Endothelial cell of umbilical vein (primary cell): ENCODE measurements around the gene SLC38A2. TPM values are rescaled to one million over a fixed set of nuclear protein-coding genes. Genes with fewer than 3 reads are reported as not detected.

Source experiments
- BruUV-seq: library from RNA; stranded (reverse); fragments of 400-500 nt; replicated peaks from 2 replicates; lab custom pipeline; 2021; lab: Mats Ljungman, UMichigan
- CTCF ChIA-PET: fragments of 300-600, 350-600 bp; sonication (Branson Sonifier 250); formaldehyde crosslinking; loops from one replicate; lab custom pipeline; 2021; ENCODE audit warnings: antibody characterized with exemption, inconsistent platforms; lab: Charles Lee
- POLR2A ChIA-PET: fragments of 300-600, 350-600 bp; sonication (Branson Sonifier 250); formaldehyde crosslinking; loops from one replicate; lab custom pipeline; 2021; ENCODE audit warnings: antibody characterized with exemption, inconsistent platforms; lab: Charles Lee
- DNase-seq: peaks from one replicate; pipeline ENCODE4 v3.0.0-alpha.2; 2011; ENCODE audit warnings: low read depth, low spot score
- FAIRE-seq: peaks from 2 replicates; lab custom pipeline; 2011; peaks lifted over from hg19 to GRCh38; lab: Jason Lieb, UNC
- H2AFZ ChIP-seq: 2 replicates; pipeline ENCODE4 v1.6.0; 2012; ENCODE audit warnings: low read depth, low read length, control low read depth, inconsistent platforms
- H3K27ac ChIP-seq: 2 replicates; pipeline ENCODE4 v1.5.1; 2011; ENCODE audit warnings: low read depth, mild to moderate bottlenecking, control low read depth, low read length, moderate library complexity; ENCODE audit not compliant: insufficient read depth
- H3K27me3 ChIP-seq, 2 experiments: 2 replicates each; pipeline versions ENCODE4 v1.6.0 to v1.6.1; 2011; ENCODE audit warnings: low read length in 2 of 2, mixed read lengths in 1 of 2; ENCODE audit not compliant: control insufficient read depth in 2 of 2, insufficient read depth in 2 of 2
- H3K36me3 ChIP-seq, 2 experiments: 2 replicates in 1 of 2; 3 replicates in 1 of 2; pipeline ENCODE4 v1.5.1; 2011; ENCODE audit warnings: low read length in 2 of 2, mild to moderate bottlenecking in 1 of 2, moderate library complexity in 1 of 2; ENCODE audit not compliant: control insufficient read depth in 2 of 2, insufficient read depth in 2 of 2; ENCODE audit errors: extremely low read depth in 1 of 2
- H3K4me1 ChIP-seq: 3 replicates; pipeline ENCODE4 v1.5.1; 2011; ENCODE audit warnings: mild to moderate bottlenecking, low read length; ENCODE audit not compliant: control insufficient read depth, insufficient read depth; ENCODE audit errors: extremely low read depth
- H3K4me2 ChIP-seq: 2 replicates; pipeline ENCODE4 v1.6.1; 2011; ENCODE audit warnings: low read length, control low read depth, mixed read lengths; ENCODE audit not compliant: insufficient read depth
- H3K4me3 ChIP-seq, 3 experiments: fragments of 200-600 bp in 1 of 3; sonication (generic), shearing (Covaris generic) in 1 of 3; replicated peaks in 1 of 3; 2 replicates each; pipeline ENCODE4 v1.5.1; 2011 to 2016; ENCODE audit warnings: control low read depth in 3 of 3, low read length in 3 of 3, mild to moderate bottlenecking in 2 of 3, inconsistent platforms in 1 of 3, low read depth in 1 of 3, moderate library complexity in 1 of 3; ENCODE audit not compliant: insufficient read depth in 1 of 3
- H3K79me2 ChIP-seq: 2 replicates; pipeline ENCODE4 v1.6.0; 2012; ENCODE audit warnings: low read length, inconsistent platforms; ENCODE audit not compliant: control insufficient read depth, insufficient read depth
- H3K9ac ChIP-seq: replicated peaks from 2 replicates; pipeline ENCODE3; 2011; ENCODE audit warnings: low read length, control low read depth; ENCODE audit not compliant: insufficient read depth; ENCODE audit errors: extremely low read depth
- H3K9me1 ChIP-seq: replicated peaks from 3 replicates; pipeline ENCODE4 v1.6.0; 2011; ENCODE audit warnings: mild to moderate bottlenecking, low read length; ENCODE audit not compliant: control insufficient read depth, insufficient read depth; ENCODE audit errors: extremely low read depth
- H3K9me3 ChIP-seq: replicated peaks from 2 replicates; pipeline ENCODE4 v1.5.1; 2012; ENCODE audit warnings: low read length, inconsistent platforms; ENCODE audit not compliant: control insufficient read depth, insufficient read depth
- H4K20me1 ChIP-seq: replicated peaks from 2 replicates; pipeline ENCODE3; 2011; ENCODE audit warnings: mild to moderate bottlenecking, low read length; ENCODE audit not compliant: control insufficient read depth, insufficient read depth; ENCODE audit errors: extremely low read depth
- CTCF ChIP-seq, 2 donors: IDR thresholded peaks; 1 replicate in 1 of 2; 2 replicates in 1 of 2; pipeline ENCODE4 v1.5.1; 2011; ENCODE audit warnings: low read length in 2 of 2, mild to moderate bottlenecking in 2 of 2, moderate library complexity in 2 of 2, control low read depth in 1 of 2, inconsistent platforms in 1 of 2, low read depth in 1 of 2; ENCODE audit not compliant: insufficient read depth in 1 of 2; ENCODE audit errors: extremely low read depth in 1 of 2
- GATA2 ChIP-seq: IDR thresholded peaks from 2 replicates; pipeline ENCODE4 v1.7.0; 2011; ENCODE audit warnings: low read depth, mild to moderate bottlenecking, moderate library complexity, mixed read lengths, low read length; ENCODE audit not compliant: insufficient read length, insufficient read depth
- JUN ChIP-seq: IDR thresholded peaks from 2 replicates; pipeline ENCODE4 v1.6.1; 2011; ENCODE audit warnings: borderline replicate concordance, low read depth; ENCODE audit not compliant: insufficient read length, insufficient read depth
- MYC ChIP-seq: IDR thresholded peaks from one replicate; pipeline ENCODE4 v1.6.1; 2011; ENCODE audit warnings: mild to moderate bottlenecking, low read depth, low read length
- dilution Hi-C: fragments of 300-500 bp; cut with MboI; formaldehyde crosslinking; loops from one replicate; pipeline ENCODE4 v1.15.0; 2019; ENCODE audit warnings: low sequenced_read_pairs; ENCODE audit not compliant: extremely low pct_ligation_motif_present
- intact Hi-C: fragments of 100-400 bp; cut with micrococcal nuclease; formaldehyde crosslinking; loops from one replicate; pipeline ENCODE4 v1.10.0; 2022
- polyA plus RNA-seq, 4 experiments: library from polyadenylated mRNA; depleted of rRNA in 3 of 4; stranded (reverse) in 3 of 4; unstranded in 1 of 4; fragments of >200 nt; gene quantifications; 2 replicates each; pipeline versions ENCODE4 v1.2.1 to v1.2.3, GENCODE V29; 2011 to 2012; ENCODE audit warnings: missing spikeins in 1 of 4
- total RNA-seq: library from RNA; stranded (reverse); gene quantifications from 2 replicates; pipeline ENCODE4 v1.2.3, GENCODE V29; 2021

Gene SLC38A2
- total and polyA plus RNA-seq, 2 donors (not counting 3 experiments of a cell fraction or from before 2014, with no cell fraction given): 267 to 427 TPM

DNA sequence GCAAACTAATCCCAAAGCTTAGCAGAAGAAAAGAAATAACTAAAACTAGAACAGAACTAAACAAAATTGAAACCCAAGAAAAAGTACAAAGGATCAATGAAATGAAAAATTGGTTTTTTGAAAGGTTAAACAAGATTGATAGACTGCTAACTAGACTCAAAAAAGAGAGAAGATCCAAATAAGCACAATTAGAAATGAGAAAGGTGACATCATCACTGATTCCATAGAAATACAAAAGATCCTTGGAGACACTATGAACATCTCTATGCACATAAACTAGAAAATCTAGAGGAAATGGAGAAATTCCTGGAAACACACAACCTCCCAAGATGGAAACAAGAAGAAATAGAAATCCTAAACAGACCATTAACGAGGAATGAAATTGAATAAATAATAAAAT, 47.1 kb upstream of the SLC38A2 start:
- FAIRE-seq: no peak

More for the DNA sequence above, 47.1 kb upstream of the SLC38A2 start:
- no peak for DNase-seq
- Histone ChIP-seq H3K36me3 (no peaks in the 10 kb centered on the region), H3K4me2 (no peak overlapping the region), H3K79me2 (no peaks in the 10 kb centered on the region), H3K4me1 (no peaks in the 10 kb centered on the region), H3K9ac (no peak overlapping the region), H2AFZ (no peak overlapping the region), H3K27ac (no peak overlapping the region), H3K9me1 (no peaks in the 10 kb centered on the region), H3K9me3 (no peaks in the 10 kb centered on the region), H3K27me3 (no peaks in the 10 kb centered on the region), H3K4me3 (no peak overlapping the region), H4K20me1 (no peaks in the 10 kb centered on the region)
- POLR2A ChIA-PET: no interaction called here
- TF ChIP-seq GATA2 (no peak), CTCF (IDR thresholded peaks at IDR 0.05; ENCODE audit: extremely low read depth in 1 of 2, insufficient read depth in 1 of 2, low read depth in 1 of 2, low read length in 2 of 2) (no peak), JUN (no peak), MYC (no peak)
- intact Hi-C loops (no loop called here), dilution Hi-C loops (no loop called here)
- CTCF ChIA-PET: interaction anchor here (1.1 kb wide), 1 partner anchor 242 kb away, joined by 4 read pairs; no protein-coding TSS in a partner anchor
- no TSS peak for BruUV-seq
